K562 (cell line): Measurements from ENCODE around the gene PTPRM. TPM values are rescaled to one million over a fixed set of nuclear protein-coding genes. Genes with fewer than 3 reads are reported as not detected.

Source experiments
- ATAC-seq: fragments of 200-7000 bp; cut with Tn5 transposase; 3 replicates; pipeline ENCODE4 v1.9.1; 2020; ENCODE audit warnings: moderate library complexity
- BruUV-seq: library from RNA; stranded (reverse); fragments of 400-500 nt; replicated peaks from 2 replicates; lab custom pipeline; 2021; lab: Mats Ljungman, UMichigan
- CTCF ChIA-PET: fragments of 300-600 bp; formaldehyde crosslinking; extraction: SDS; loops from one replicate; lab custom pipeline; 2021; ENCODE audit warnings: low intra/inter-chr PET ratio; lab: Yijun Ruan, JAX
- POLR2A ChIA-PET: fragments of 300-600, 350-650 bp; sonication (Branson Sonifier 250); formaldehyde crosslinking; extraction: SDS; loops from one replicate; lab custom pipeline; 2021; ENCODE audit warnings: antibody characterized with exemption, inconsistent platforms; lab: Yijun Ruan, JAX
- DNase-seq, 4 experiments: peaks; one replicate each; pipeline versions ENCODE4 v3.0.0 to v3.0.0-alpha.2; 2011 to 2018; ENCODE audit warnings: low spot score in 3 of 4, mixed read lengths in 3 of 4; ENCODE audit errors: extremely low read depth in 1 of 4
- FAIRE-seq: peaks from 2 replicates; lab custom pipeline; 2011; peaks lifted over from hg19 to GRCh38; lab: Jason Lieb, UNC
- H2AFZ ChIP-seq: 2 replicates; pipeline ENCODE4 v1.6.0; 2011; ENCODE audit warnings: low read depth, low read length, control low read depth, inconsistent platforms
- H3K27ac ChIP-seq: fragments of 200-600 bp; 3 replicates; pipeline ENCODE4 v1.8.0; 2011; ENCODE audit warnings: low read depth, mild to moderate bottlenecking, control low read depth, inconsistent platforms, low read length, moderate library complexity, mixed read lengths; ENCODE audit errors: extremely low read depth
- H3K27me3 ChIP-seq, 2 experiments: fragments of 300-600 bp in 1 of 2; 2 replicates in 1 of 2; 3 replicates in 1 of 2; pipeline versions ENCODE4 v1.6.0 to v1.8.0; 2011; ENCODE audit warnings: inconsistent platforms in 2 of 2, low read length in 2 of 2, mild to moderate bottlenecking in 1 of 2, mixed read lengths in 1 of 2, moderate library complexity in 1 of 2; ENCODE audit not compliant: control insufficient read depth in 2 of 2, insufficient read depth in 2 of 2
- H3K36me3 ChIP-seq: fragments of 300-600 bp; 3 replicates; pipeline ENCODE4 v1.8.0; 2011; ENCODE audit warnings: mild to moderate bottlenecking, low read length, inconsistent platforms; ENCODE audit not compliant: control insufficient read depth, insufficient read depth
- H3K4me1 ChIP-seq, 2 experiments: fragments of 200-600 bp in 1 of 2; replicated peaks in 1 of 2; 2 replicates in 1 of 2; 3 replicates in 1 of 2; pipeline versions ENCODE4 v1.5.1 to v1.8.0; 2011; ENCODE audit warnings: inconsistent platforms in 2 of 2, low read length in 2 of 2, mild to moderate bottlenecking in 1 of 2, mixed read lengths in 1 of 2, moderate library complexity in 1 of 2; ENCODE audit not compliant: control insufficient read depth in 2 of 2, insufficient read depth in 2 of 2
- H3K4me2 ChIP-seq: 2 replicates; pipeline ENCODE4 v1.6.1; 2011; ENCODE audit warnings: low read length, control low read depth, inconsistent platforms, mixed read lengths; ENCODE audit not compliant: insufficient read depth
- H3K4me3 ChIP-seq: fragments of 200-600 bp; sonication (generic), shearing (Covaris generic); 2 replicates; pipeline ENCODE4 v1.5.1; 2016; ENCODE audit warnings: control low read depth, inconsistent platforms
- H3K79me2 ChIP-seq: fragments of 200-600 bp; 3 replicates; pipeline ENCODE4 v1.8.0; 2011; ENCODE audit warnings: low read length, inconsistent platforms; ENCODE audit not compliant: control insufficient read depth, insufficient read depth
- H3K9ac ChIP-seq, 2 experiments: 2 replicates each; pipeline versions ENCODE4 v1.6.0 to v1.6.1; 2011; ENCODE audit warnings: low read depth in 2 of 2, low read length in 2 of 2, control low read depth in 1 of 2, inconsistent platforms in 1 of 2, mild to moderate bottlenecking in 1 of 2, mixed read lengths in 1 of 2; ENCODE audit not compliant: insufficient read depth in 1 of 2
- H3K9me1 ChIP-seq: one replicate; pipeline ENCODE4 v1.6.0; 2011; ENCODE audit warnings: inconsistent platforms, mild to moderate bottlenecking, low read length, moderate library complexity; ENCODE audit not compliant: control insufficient read depth, insufficient read depth
- H3K9me3 ChIP-seq: replicated peaks from 2 replicates; pipeline ENCODE4 v1.5.1; 2011; ENCODE audit warnings: low read depth, low read length, inconsistent platforms; ENCODE audit not compliant: control insufficient read depth, insufficient read depth
- H4K20me1 ChIP-seq: replicated peaks from 2 replicates; pipeline ENCODE4 v1.6.1; 2011; ENCODE audit warnings: low read length, inconsistent platforms, mixed read lengths; ENCODE audit not compliant: control insufficient read depth, insufficient read depth
- BRCA1 ChIP-seq, 2 experiments: fragments of 450-650 bp in 1 of 2; sonication (generic) in 1 of 2; formaldehyde crosslinking in 1 of 2; IDR thresholded peaks; 2 replicates each; pipeline versions ENCODE4 v1.5.0 to v1.6.1; 2017 to 2020; ENCODE audit warnings: mild to moderate bottlenecking in 1 of 2, missing genetic modification reagents in 1 of 2
- BRD9 ChIP-seq: fragments of 450-650 bp; IDR thresholded peaks from 2 replicates; pipeline ENCODE4 v1.6.1; 2018; ENCODE audit warnings: low read depth; ENCODE audit not compliant: partially characterized antibody
- CREB1 ChIP-seq, 2 experiments: sonication (generic) in 1 of 2; formaldehyde crosslinking in 1 of 2; IDR thresholded peaks; 2 replicates each; pipeline versions ENCODE4 v1.6.1 to v1.8.0; 2012 to 2022; ENCODE audit warnings: inconsistent platforms in 1 of 2, mild to moderate bottlenecking in 1 of 2, missing genetic modification reagents in 1 of 2, moderate library complexity in 1 of 2
- CXXC5 ChIP-seq: fragments of 250-450 bp; sonication (Bioruptor Pico); IDR thresholded peaks from 2 replicates; pipeline ENCODE4 v1.8.0; 2022; ENCODE audit warnings: inconsistent platforms, mild to moderate bottlenecking, moderate library complexity
- ELF2 ChIP-seq: fragments of 250-450 bp; sonication (Bioruptor Pico); IDR thresholded peaks from 2 replicates; pipeline ENCODE4 v1.5.0; 2021; ENCODE audit warnings: mild to moderate bottlenecking
- ELK3 ChIP-seq: fragments of 450-650 bp; formaldehyde crosslinking; IDR thresholded peaks from 2 replicates; pipeline ENCODE4 v1.4.0; 2020; ENCODE audit warnings: mild to moderate bottlenecking
- FOXM1 ChIP-seq, 2 experiments: fragments of 450-650 bp in 1 of 2; sonication (generic) in 1 of 2; formaldehyde crosslinking in 1 of 2; IDR thresholded peaks; 2 replicates each; pipeline versions ENCODE4 v1.6.1 to v1.9.0; 2017 to 2022; ENCODE audit warnings: low read depth in 2 of 2, mild to moderate bottlenecking in 2 of 2, missing genetic modification reagents in 1 of 2, moderate library complexity in 1 of 2
- GABPB2 ChIP-seq: fragments of 250-450 bp; sonication (Bioruptor Pico); conservative IDR thresholded peaks from 2 replicates; pipeline ENCODE4 v1.5.1; 2021; ENCODE audit warnings: mild to moderate bottlenecking
- ILK ChIP-seq: fragments of 450-650 bp; IDR thresholded peaks from 2 replicates; pipeline ENCODE4 v1.6.1; 2016; ENCODE audit warnings: missing genetic modification characterization, low read depth, mild to moderate bottlenecking, missing compliant biosample characterization, moderate library complexity, borderline replicate concordance
- MITF ChIP-seq: IDR thresholded peaks from 2 replicates; pipeline ENCODE4 v1.6.1; 2014; ENCODE audit warnings: antibody characterized with exemption
- MXD1 ChIP-seq: fragments of 250-450 bp; sonication (Bioruptor Pico); IDR thresholded peaks from 2 replicates; pipeline ENCODE4 v1.8.0; 2021; ENCODE audit warnings: borderline replicate concordance, mild to moderate bottlenecking, moderate library complexity; ENCODE audit not compliant: poor library complexity, severe bottlenecking
- RBM14 ChIP-seq: fragments of 200-400 bp; formaldehyde crosslinking; IDR thresholded peaks from 2 replicates; pipeline ENCODE4 v1.6.1; 2018; ENCODE audit warnings: low read depth, mild to moderate bottlenecking, low read length, moderate library complexity, borderline replicate concordance; ENCODE audit not compliant: insufficient read depth
- SLC30A9 ChIP-seq: fragments of 250-450 bp; sonication (Bioruptor Pico); IDR thresholded peaks from 2 replicates; pipeline ENCODE4 v1.8.0; 2022; ENCODE audit warnings: mild to moderate bottlenecking, moderate library complexity
- THRB ChIP-seq: fragments of 450-650 bp; formaldehyde crosslinking; conservative IDR thresholded peaks from 2 replicates; pipeline ENCODE4 v1.4.0; 2022; ENCODE audit warnings: mild to moderate bottlenecking, missing genetic modification characterization
- ZNF282 ChIP-seq: sonication (generic); formaldehyde crosslinking; IDR thresholded peaks from 2 replicates; pipeline ENCODE4 v1.8.1; 2023; ENCODE audit warnings: missing genetic modification reagents
- ZNF551 ChIP-seq: fragments of 250-450 bp; sonication (Bioruptor Pico); IDR thresholded peaks from 2 replicates; pipeline ENCODE4 v1.5.0; 2021; ENCODE audit warnings: mild to moderate bottlenecking, moderate library complexity
- ZNF766 ChIP-seq: fragments of 200-800 bp; sonication (Bioruptor generic); conservative IDR thresholded peaks from 2 replicates; pipeline ENCODE4 v1.6.1; 2016; ENCODE audit warnings: missing genetic modification characterization, missing compliant biosample characterization
- WGBS: fragments of 100-300 bp; shearing (Covaris generic); methylation state at CpG from one replicate; pipeline ENCODE4 v1.1.6; 2016; ENCODE audit warnings: low coverage, mixed read lengths; ENCODE audit not compliant: insufficient coverage; ENCODE audit errors: missing lambda C conversion rate; 5-methylcytosine and 5-hydroxymethylcytosine counted together
- in situ Hi-C: fragments of 300-500 bp; cut with MboI; formaldehyde crosslinking; loops from 4 replicates; pipeline ENCODE4 v1.15.0; 2018; ENCODE audit warnings: inconsistent platforms, mixed read lengths
- intact Hi-C: fragments of 100-400 bp; cut with micrococcal nuclease; formaldehyde crosslinking; loops from 2 replicates; pipeline ENCODE4 v1.14.2; 2022
- polyA plus RNA-seq, 8 experiments: library from polyadenylated mRNA; depleted of rRNA in 4 of 8; stranded (reverse) in 5 of 8; unstranded in 3 of 8; fragments of >200 nt; fragmentation: Nextera tagmentation in 2 of 8; fragmentation: Illumina TruSeq in 1 of 8; extraction: Ambion mirVana in 2 of 8; extraction: Trizol in 1 of 8; gene quantifications; 2 replicates each; pipeline versions ENCODE4 v1.2.1 to v1.2.3, GENCODE V29; 2011 to 2014; ENCODE audit warnings: inconsistent platforms in 1 of 8, missing spikeins in 1 of 8
- total RNA-seq, 7 experiments: library from RNA; depleted of rRNA in 6 of 7; stranded (reverse); fragments of >200 nt in 6 of 7; fragmentation: Illumina TruSeq in 2 of 7; extraction: Trizol in 2 of 7; gene quantifications; 2 replicates each; pipeline versions ENCODE4 v1.2.1 to v1.2.3, GENCODE V29; 2011 to 2021; ENCODE audit warnings: low replicate concordance in 1 of 7

PTPRM gene
- total and polyA plus RNA-seq, 9 of the 15 experiments (the other 6 are each of a cell fraction or from before 2014, with no cell fraction given): 0.03 to 0.16 (median 0.08) TPM; not detected in 3

GRCh38 chr18:7895346-7895745 lies 328.2 kb downstream of the PTPRM start (continued):
- TF ChIP-seq MITF (no peak), CXXC5 (CRISPR knock-in tag) (no peak), ELK3 (CRISPR knock-in tag) (no peak), BRD9 (no peak), RBM14 (no peak), BRCA1 (IDR thresholded peaks at IDR 0.05) (no peak), BRCA1 (CRISPR knock-in tag; IDR thresholded peaks at IDR 0.05) (no peak), ILK (tag) (no peak)

GRCh38 chr18:7896161-7896560 lies 329.0 kb downstream of the PTPRM start:
- ChIA-PET CTCF (no interaction called here), POLR2A (no interaction called here)
- no peaks in the 10 kb centered on the region for H3K36me3 ChIP-seq
- no peaks in the 10 kb centered on the region for H4K20me1 ChIP-seq
- FAIRE-seq (no peak), ATAC-seq (no peak), DNase-seq (no peak)
- H3K9me1 ChIP-seq: no peaks in the 10 kb centered on the region
- no peak overlapping the region for H3K4me2 ChIP-seq
- no peaks in the 10 kb centered on the region for H3K79me2 ChIP-seq
- no peak overlapping the region for H3K9ac ChIP-seq
- WGBS: 0% methylated on average over 3 of the region's 3 CpGs
- no peak overlapping the region for H3K27ac ChIP-seq
- intact Hi-C loops: no loop called here
- H2AFZ ChIP-seq: no peak overlapping the region
- H3K27me3 ChIP-seq: no peaks in the 10 kb centered on the region
- no peaks in the 10 kb centered on the region for H3K4me1 ChIP-seq
- in situ Hi-C loops: no loop called here
- BruUV-seq: no TSS peak
- H3K4me3 ChIP-seq: no peak overlapping the region
- no peaks in the 10 kb centered on the region for H3K9me3 ChIP-seq
- TF ChIP-seq SLC30A9 (CRISPR knock-in tag): no peak
- no peak for TF ChIP-seq GABPB2
- TF ChIP-seq ZNF282 (CRISPR knock-in tag): no peak
- no peak for TF ChIP-seq ZNF766 (CRISPR knock-in tag)
- no peak for TF ChIP-seq THRB (CRISPR knock-in tag)
- no peak for TF ChIP-seq FOXM1 (IDR thresholded peaks at IDR 0.05; ENCODE audit: low read depth)
- TF ChIP-seq FOXM1 (CRISPR knock-in tag; IDR thresholded peaks at IDR 0.05; ENCODE audit: low read depth): no peak
- no peak for TF ChIP-seq MXD1 (CRISPR knock-in tag)
- TF ChIP-seq ZNF551 (CRISPR knock-in tag): no peak
- no peak for TF ChIP-seq CREB1 (IDR thresholded peaks at IDR 0.05)
- no peak for TF ChIP-seq CREB1 (CRISPR knock-in tag; IDR thresholded peaks at IDR 0.05)
- TF ChIP-seq ELF2 (CRISPR knock-in tag): no peak
